HEK293 (cell line): Measurements from ENCODE around the gene BCL2L13.
A peak's percentile ranks its signal among the peaks of the same experiment; 100 is the strongest.

Source experiments
- BCL11A ChIP-seq: fragments of 450-650 bp; formaldehyde crosslinking; IDR thresholded peaks from 2 replicates; pipeline ENCODE4 v1.5.1; 2016; ENCODE audit warnings: low read depth, missing biosample characterization, missing genetic modification characterization
- EGR2 ChIP-seq: fragments of 450-650 bp; formaldehyde crosslinking; IDR thresholded peaks from 2 replicates; pipeline ENCODE4 v1.5.1; 2016; ENCODE audit warnings: low read depth, missing biosample characterization, missing genetic modification characterization
- GLIS1 ChIP-seq: fragments of 450-650 bp; formaldehyde crosslinking; IDR thresholded peaks from 2 replicates; pipeline ENCODE4 v1.5.1; 2016; ENCODE audit warnings: missing biosample characterization, missing genetic modification characterization
- IKZF3 ChIP-seq: fragments of 450-650 bp; IDR thresholded peaks from 2 replicates; pipeline ENCODE4 v1.5.0; 2018; ENCODE audit warnings: missing biosample characterization, mild to moderate bottlenecking, missing genetic modification characterization, moderate library complexity
- KLF1 ChIP-seq: fragments of 450-650 bp; formaldehyde crosslinking; IDR thresholded peaks from 2 replicates; pipeline ENCODE4 v1.5.1; 2016; ENCODE audit warnings: missing biosample characterization, missing genetic modification characterization
- KLF16 ChIP-seq: fragments of 450-650 bp; formaldehyde crosslinking; IDR thresholded peaks from 2 replicates; pipeline ENCODE4 v1.5.1; 2017; ENCODE audit warnings: missing biosample characterization, missing genetic modification characterization
- KLF8 ChIP-seq: fragments of 450-650 bp; formaldehyde crosslinking; IDR thresholded peaks from 2 replicates; pipeline ENCODE4 v1.5.1; 2016; ENCODE audit warnings: missing biosample characterization, missing genetic modification characterization
- MEIS1 ChIP-seq: sonication (generic); formaldehyde crosslinking; IDR thresholded peaks from 2 replicates; pipeline ENCODE4 v1.8.1; 2022; ENCODE audit warnings: missing genetic modification reagents, mild to moderate bottlenecking, borderline replicate concordance
- SP3 ChIP-seq: fragments of 450-650 bp; formaldehyde crosslinking; IDR thresholded peaks from 2 replicates; pipeline ENCODE4 v1.5.1; 2016; ENCODE audit warnings: missing biosample characterization, missing genetic modification characterization
- ZBTB17 ChIP-seq: fragments of 450-650 bp; formaldehyde crosslinking; IDR thresholded peaks from 2 replicates; pipeline ENCODE4 v1.5.1; 2016; ENCODE audit warnings: missing biosample characterization, missing genetic modification characterization
- ZBTB20 ChIP-seq: fragments of 450-650 bp; formaldehyde crosslinking; IDR thresholded peaks from 2 replicates; pipeline ENCODE4 v1.5.1; 2016; ENCODE audit warnings: missing biosample characterization, missing genetic modification characterization
- ZBTB8A ChIP-seq: fragments of 450-650 bp; formaldehyde crosslinking; IDR thresholded peaks from 2 replicates; pipeline ENCODE4 v1.5.1; 2016; ENCODE audit warnings: missing biosample characterization, missing genetic modification characterization
- ZNF16 ChIP-seq: fragments of 450-650 bp; formaldehyde crosslinking; IDR thresholded peaks from 2 replicates; pipeline ENCODE4 v1.5.1; 2016; ENCODE audit warnings: low read depth, missing biosample characterization, missing genetic modification characterization
- ZNF202 ChIP-seq: fragments of 450-650 bp; formaldehyde crosslinking; IDR thresholded peaks from 2 replicates; pipeline ENCODE4 v1.5.1; 2016; ENCODE audit warnings: missing biosample characterization, missing genetic modification characterization, borderline replicate concordance
- ZNF324 ChIP-seq: fragments of 450-650 bp; formaldehyde crosslinking; IDR thresholded peaks from 2 replicates; pipeline ENCODE4 v1.5.1; 2016; ENCODE audit warnings: missing biosample characterization, missing genetic modification characterization
- ZNF366 ChIP-seq: fragments of 450-650 bp; formaldehyde crosslinking; conservative IDR thresholded peaks from 2 replicates; pipeline ENCODE4 v1.5.1; 2016; ENCODE audit warnings: missing biosample characterization, missing genetic modification characterization
- ZNF658 ChIP-seq: fragments of 450-650 bp; formaldehyde crosslinking; IDR thresholded peaks from 2 replicates; pipeline ENCODE4; 2016; ENCODE audit warnings: missing biosample characterization, missing genetic modification characterization
- ZNF701 ChIP-seq: fragments of 450-650 bp; formaldehyde crosslinking; IDR thresholded peaks from 2 replicates; pipeline ENCODE4 v1.5.1; 2016; ENCODE audit warnings: missing biosample characterization, missing genetic modification characterization
- ZNF791 ChIP-seq: fragments of 450-650 bp; formaldehyde crosslinking; IDR thresholded peaks from 2 replicates; pipeline ENCODE4 v1.5.1; 2016; ENCODE audit warnings: missing biosample characterization, missing genetic modification characterization
- ZNF843 ChIP-seq: fragments of 450-650 bp; formaldehyde crosslinking; IDR thresholded peaks from 2 replicates; pipeline ENCODE4 v1.5.1; 2016; ENCODE audit warnings: missing biosample characterization, missing genetic modification characterization
- ZXDB ChIP-seq: fragments of 450-650 bp; formaldehyde crosslinking; IDR thresholded peaks from 2 replicates; pipeline ENCODE4 v1.5.1; 2016; ENCODE audit warnings: missing biosample characterization, missing genetic modification characterization
- TF ChIP-seq, protein P1 (sequence below): fragments of 450-650 bp; formaldehyde crosslinking; IDR thresholded peaks from 2 replicates; pipeline ENCODE4 v1.5.1; 2016; ENCODE audit warnings: missing biosample characterization, missing genetic modification characterization
- TF ChIP-seq, protein P2 (sequence below): fragments of 450-650 bp; formaldehyde crosslinking; IDR thresholded peaks from 2 replicates; pipeline ENCODE4 v1.5.1; 2016; ENCODE audit warnings: missing biosample characterization, missing genetic modification characterization
- TF ChIP-seq, protein P3 (sequence below): fragments of 450-650 bp; formaldehyde crosslinking; IDR thresholded peaks from 2 replicates; pipeline ENCODE4 v1.5.1; 2016; ENCODE audit warnings: missing biosample characterization, missing genetic modification characterization
- TF ChIP-seq, protein P4 (sequence below): fragments of 450-650 bp; formaldehyde crosslinking; IDR thresholded peaks from 2 replicates; pipeline ENCODE4 v1.5.1; 2016; ENCODE audit warnings: missing biosample characterization, missing genetic modification characterization
- TF ChIP-seq, protein P5 (sequence below): IDR thresholded peaks from 2 replicates; pipeline ENCODE4 v1.6.1; 2011; ENCODE audit warnings: mild to moderate bottlenecking, low read depth, low read length, borderline replicate concordance
- TF ChIP-seq, protein P6 (sequence below): sonication (generic); formaldehyde crosslinking; IDR thresholded peaks from 2 replicates; pipeline ENCODE4 v1.8.1; 2022; ENCODE audit warnings: mild to moderate bottlenecking, moderate library complexity, missing genetic modification reagents
- TF ChIP-seq, protein P7 (sequence below): fragments of 450-650 bp; formaldehyde crosslinking; IDR thresholded peaks from 2 replicates; pipeline ENCODE4 v1.5.1; 2016; ENCODE audit warnings: missing biosample characterization, missing genetic modification characterization

The BCL2L13 gene

DNA sequence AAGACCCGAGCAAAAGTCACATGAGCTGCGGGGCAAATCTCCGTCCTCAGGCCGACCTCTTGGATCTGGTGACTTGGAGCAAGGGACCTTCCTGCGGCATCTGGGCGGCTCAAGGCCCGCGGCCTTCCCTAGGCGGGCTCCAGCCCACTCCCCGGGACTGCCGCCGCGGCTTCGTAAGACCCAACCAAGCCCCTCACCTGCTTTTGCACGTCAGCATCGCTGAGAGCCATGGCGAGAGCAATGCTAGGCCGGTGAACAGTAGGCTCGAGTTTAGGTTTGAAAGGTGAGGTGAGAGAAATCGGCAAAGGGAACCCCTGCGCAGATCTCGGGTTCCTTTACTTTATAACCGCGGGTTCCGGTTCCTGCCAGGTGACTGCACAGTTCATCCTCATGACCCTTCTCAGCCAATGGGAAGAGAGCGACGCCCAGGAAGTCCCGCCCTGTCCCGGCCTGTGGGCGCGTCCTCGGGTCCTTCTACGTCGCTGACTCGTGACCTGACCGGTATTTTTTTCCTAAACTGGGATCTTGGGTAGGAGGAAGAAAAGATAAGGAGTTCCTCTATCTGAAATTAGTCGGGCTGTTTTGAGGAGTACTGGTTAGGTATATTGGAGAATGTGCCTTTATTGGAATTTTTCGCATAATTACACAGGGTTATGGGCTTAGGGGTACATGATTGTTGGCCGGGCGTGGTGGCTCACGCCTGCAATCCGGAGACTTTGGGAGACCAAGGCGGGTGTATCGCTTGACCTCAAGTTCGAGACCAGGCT lies 10.0 kb upstream of the BCL2L13 start, which contains the start of gene ATP6V1E1 (continued):
- TF ChIP-seq, protein P1, sequence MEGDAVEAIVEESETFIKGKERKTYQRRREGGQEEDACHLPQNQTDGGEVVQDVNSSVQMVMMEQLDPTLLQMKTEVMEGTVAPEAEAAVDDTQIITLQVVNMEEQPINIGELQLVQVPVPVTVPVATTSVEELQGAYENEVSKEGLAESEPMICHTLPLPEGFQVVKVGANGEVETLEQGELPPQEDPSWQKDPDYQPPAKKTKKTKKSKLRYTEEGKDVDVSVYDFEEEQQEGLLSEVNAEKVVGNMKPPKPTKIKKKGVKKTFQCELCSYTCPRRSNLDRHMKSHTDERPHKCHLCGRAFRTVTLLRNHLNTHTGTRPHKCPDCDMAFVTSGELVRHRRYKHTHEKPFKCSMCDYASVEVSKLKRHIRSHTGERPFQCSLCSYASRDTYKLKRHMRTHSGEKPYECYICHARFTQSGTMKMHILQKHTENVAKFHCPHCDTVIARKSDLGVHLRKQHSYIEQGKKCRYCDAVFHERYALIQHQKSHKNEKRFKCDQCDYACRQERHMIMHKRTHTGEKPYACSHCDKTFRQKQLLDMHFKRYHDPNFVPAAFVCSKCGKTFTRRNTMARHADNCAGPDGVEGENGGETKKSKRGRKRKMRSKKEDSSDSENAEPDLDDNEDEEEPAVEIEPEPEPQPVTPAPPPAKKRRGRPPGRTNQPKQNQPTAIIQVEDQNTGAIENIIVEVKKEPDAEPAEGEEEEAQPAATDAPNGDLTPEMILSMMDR (tag by site-specific recombination), result no peak
- TF ChIP-seq, protein P2, sequence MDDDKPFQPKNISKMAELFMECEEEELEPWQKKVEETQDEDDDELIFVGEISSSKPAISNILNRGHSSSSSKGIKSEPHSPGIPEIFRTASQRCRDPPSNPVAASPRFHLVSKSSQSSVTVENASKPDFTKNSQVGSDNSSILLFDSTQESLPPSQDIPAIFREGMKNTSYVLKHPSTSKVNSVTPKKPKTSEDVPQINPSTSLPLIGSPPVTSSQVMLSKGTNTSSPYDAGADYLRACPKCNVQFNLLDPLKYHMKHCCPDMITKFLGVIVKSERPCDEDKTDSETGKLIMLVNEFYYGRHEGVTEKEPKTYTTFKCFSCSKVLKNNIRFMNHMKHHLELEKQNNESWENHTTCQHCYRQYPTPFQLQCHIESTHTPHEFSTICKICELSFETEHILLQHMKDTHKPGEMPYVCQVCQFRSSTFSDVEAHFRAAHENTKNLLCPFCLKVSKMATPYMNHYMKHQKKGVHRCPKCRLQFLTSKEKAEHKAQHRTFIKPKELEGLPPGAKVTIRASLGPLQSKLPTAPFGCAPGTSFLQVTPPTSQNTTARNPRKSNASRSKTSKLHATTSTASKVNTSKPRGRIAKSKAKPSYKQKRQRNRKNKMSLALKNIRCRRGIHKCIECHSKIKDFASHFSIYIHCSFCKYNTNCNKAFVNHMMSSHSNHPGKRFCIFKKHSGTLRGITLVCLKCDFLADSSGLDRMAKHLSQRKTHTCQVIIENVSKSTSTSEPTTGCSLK (tag by site-specific recombination), result no peak
- TF ChIP-seq, protein P3, sequence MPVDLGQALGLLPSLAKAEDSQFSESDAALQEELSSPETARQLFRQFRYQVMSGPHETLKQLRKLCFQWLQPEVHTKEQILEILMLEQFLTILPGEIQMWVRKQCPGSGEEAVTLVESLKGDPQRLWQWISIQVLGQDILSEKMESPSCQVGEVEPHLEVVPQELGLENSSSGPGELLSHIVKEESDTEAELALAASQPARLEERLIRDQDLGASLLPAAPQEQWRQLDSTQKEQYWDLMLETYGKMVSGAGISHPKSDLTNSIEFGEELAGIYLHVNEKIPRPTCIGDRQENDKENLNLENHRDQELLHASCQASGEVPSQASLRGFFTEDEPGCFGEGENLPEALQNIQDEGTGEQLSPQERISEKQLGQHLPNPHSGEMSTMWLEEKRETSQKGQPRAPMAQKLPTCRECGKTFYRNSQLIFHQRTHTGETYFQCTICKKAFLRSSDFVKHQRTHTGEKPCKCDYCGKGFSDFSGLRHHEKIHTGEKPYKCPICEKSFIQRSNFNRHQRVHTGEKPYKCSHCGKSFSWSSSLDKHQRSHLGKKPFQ, result no peak
- TF ChIP-seq ZBTB17 (tag by site-specific recombination) (peak; percentile 67), KLF16 (tag by site-specific recombination) (0 out of 2 replicates have a peak, but pooled peaks have one; percentile 5), BCL11A (no peak), ZNF701 (tag by site-specific recombination) (no peak), KLF1 (peak; percentile 38), ZNF202 (tag by site-specific recombination) (no peak), ZNF324 (tag by site-specific recombination) (0 out of 2 replicates have a peak, but pooled peaks have one; percentile 16), ZNF843 (no peak), ZBTB20 (peak; percentile 52), EGR2 (tag by site-specific recombination) (0 out of 2 replicates have a peak, but pooled peaks have one; percentile 16), ZNF366 (tag by site-specific recombination) (peak; percentile 75), IKZF3 (tag by site-specific recombination) (peak; percentile 92), KLF8 (tag by site-specific recombination) (peak; percentile 66), SP3 (tag by site-specific recombination) (peak; percentile 79), GLIS1 (0 out of 2 replicates have a peak, but pooled peaks have one; percentile 32), ZNF16 (tag by site-specific recombination) (no peak), ZNF791 (tag by site-specific recombination) (no peak), ZBTB8A (tag by site-specific recombination) (peak; percentile 36; the same call in 1 of the 2 replicates), ZXDB (tag by site-specific recombination) (peak; percentile 91), ZNF658 (tag by site-specific recombination) (no peak), MEIS1 (no peak)
- TF ChIP-seq, protein P4, sequence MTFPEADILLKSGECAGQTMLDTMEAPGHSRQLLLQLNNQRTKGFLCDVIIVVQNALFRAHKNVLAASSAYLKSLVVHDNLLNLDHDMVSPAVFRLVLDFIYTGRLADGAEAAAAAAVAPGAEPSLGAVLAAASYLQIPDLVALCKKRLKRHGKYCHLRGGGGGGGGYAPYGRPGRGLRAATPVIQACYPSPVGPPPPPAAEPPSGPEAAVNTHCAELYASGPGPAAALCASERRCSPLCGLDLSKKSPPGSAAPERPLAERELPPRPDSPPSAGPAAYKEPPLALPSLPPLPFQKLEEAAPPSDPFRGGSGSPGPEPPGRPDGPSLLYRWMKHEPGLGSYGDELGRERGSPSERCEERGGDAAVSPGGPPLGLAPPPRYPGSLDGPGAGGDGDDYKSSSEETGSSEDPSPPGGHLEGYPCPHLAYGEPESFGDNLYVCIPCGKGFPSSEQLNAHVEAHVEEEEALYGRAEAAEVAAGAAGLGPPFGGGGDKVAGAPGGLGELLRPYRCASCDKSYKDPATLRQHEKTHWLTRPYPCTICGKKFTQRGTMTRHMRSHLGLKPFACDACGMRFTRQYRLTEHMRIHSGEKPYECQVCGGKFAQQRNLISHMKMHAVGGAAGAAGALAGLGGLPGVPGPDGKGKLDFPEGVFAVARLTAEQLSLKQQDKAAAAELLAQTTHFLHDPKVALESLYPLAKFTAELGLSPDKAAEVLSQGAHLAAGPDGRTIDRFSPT (tag by site-specific recombination), result 0 out of 2 replicates have a peak, but pooled peaks have one; percentile 17
- TF ChIP-seq, protein P5, sequence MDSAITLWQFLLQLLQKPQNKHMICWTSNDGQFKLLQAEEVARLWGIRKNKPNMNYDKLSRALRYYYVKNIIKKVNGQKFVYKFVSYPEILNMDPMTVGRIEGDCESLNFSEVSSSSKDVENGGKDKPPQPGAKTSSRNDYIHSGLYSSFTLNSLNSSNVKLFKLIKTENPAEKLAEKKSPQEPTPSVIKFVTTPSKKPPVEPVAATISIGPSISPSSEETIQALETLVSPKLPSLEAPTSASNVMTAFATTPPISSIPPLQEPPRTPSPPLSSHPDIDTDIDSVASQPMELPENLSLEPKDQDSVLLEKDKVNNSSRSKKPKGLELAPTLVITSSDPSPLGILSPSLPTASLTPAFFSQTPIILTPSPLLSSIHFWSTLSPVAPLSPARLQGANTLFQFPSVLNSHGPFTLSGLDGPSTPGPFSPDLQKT, result peak; percentile 70; the same call in 1 of the 2 replicates
- TF ChIP-seq, protein P6, sequence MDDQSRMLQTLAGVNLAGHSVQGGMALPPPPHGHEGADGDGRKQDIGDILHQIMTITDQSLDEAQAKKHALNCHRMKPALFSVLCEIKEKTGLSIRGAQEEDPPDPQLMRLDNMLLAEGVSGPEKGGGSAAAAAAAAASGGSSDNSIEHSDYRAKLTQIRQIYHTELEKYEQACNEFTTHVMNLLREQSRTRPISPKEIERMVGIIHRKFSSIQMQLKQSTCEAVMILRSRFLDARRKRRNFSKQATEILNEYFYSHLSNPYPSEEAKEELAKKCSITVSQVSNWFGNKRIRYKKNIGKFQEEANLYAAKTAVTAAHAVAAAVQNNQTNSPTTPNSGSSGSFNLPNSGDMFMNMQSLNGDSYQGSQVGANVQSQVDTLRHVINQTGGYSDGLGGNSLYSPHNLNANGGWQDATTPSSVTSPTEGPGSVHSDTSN (CRISPR knock-in tag), result no peak
- TF ChIP-seq, protein P7, sequence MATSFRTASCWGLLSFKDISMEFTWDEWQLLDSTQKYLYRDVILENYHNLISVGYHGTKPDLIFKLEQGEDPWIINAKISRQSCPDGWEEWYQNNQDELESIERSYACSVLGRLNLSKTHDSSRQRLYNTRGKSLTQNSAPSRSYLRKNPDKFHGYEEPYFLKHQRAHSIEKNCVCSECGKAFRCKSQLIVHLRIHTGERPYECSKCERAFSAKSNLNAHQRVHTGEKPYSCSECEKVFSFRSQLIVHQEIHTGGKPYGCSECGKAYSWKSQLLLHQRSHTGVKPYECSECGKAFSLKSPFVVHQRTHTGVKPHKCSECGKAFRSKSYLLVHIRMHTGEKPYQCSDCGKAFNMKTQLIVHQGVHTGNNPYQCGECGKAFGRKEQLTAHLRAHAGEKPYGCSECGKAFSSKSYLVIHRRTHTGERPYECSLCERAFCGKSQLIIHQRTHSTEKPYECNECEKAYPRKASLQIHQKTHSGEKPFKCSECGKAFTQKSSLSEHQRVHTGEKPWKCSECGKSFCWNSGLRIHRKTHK, result no peak
